ENCODE results near the gene FAM135A.

Gene FAM135A

DNA sequence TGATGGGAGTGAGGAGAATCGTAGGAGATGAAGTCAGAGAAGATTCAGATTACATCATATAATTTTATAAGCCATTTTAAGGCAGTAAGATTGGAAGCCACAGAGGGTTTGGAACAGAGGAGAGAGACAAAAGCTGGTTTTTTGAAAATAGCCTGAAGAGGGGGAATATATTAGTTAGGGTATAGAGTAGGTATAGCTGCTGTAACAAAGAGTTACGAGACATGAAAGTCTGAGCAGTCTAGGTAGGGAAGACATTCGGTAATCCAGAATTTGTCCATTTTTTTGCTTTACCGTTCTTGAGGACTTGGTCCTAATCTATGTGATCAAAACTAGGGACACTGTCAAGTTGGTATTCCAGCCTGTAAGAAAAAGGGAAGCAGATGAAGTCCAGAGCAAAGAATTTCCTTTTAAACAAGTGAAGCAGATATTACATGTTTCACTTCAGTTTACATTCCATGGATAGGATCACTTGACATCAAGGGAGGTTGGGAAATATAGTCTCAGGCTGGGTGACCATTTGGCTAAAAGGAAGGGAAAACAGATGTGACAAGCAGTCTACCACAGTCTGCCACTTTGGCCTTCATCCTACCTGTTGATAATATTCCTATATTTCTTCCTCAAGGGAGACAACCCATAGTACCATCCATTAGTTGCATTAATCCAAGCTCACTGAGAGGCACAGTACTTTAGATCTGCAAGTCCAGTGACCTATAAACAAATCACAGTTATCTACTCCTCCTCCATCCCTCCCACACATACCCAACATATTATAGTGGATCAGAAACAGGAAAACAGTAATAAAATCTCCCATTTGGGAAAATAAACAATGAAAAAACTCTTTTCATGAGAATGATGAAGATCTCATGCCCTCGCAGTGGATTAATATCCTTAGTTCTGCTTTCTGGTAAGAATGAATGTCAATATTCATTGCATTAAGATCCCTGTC, 10.2 kb downstream of the FAM135A start:
- TF ChIP-seq POLR2AphosphoS5 (IDR thresholded peaks at IDR 0.05; ENCODE audit: low read depth) = no peak
- TF ChIP-seq SPI1 (IDR thresholded peaks at IDR 0.05; ENCODE audit: borderline replicate concordance, low read depth) = no peak
- TF ChIP-seq, protein P1, sequence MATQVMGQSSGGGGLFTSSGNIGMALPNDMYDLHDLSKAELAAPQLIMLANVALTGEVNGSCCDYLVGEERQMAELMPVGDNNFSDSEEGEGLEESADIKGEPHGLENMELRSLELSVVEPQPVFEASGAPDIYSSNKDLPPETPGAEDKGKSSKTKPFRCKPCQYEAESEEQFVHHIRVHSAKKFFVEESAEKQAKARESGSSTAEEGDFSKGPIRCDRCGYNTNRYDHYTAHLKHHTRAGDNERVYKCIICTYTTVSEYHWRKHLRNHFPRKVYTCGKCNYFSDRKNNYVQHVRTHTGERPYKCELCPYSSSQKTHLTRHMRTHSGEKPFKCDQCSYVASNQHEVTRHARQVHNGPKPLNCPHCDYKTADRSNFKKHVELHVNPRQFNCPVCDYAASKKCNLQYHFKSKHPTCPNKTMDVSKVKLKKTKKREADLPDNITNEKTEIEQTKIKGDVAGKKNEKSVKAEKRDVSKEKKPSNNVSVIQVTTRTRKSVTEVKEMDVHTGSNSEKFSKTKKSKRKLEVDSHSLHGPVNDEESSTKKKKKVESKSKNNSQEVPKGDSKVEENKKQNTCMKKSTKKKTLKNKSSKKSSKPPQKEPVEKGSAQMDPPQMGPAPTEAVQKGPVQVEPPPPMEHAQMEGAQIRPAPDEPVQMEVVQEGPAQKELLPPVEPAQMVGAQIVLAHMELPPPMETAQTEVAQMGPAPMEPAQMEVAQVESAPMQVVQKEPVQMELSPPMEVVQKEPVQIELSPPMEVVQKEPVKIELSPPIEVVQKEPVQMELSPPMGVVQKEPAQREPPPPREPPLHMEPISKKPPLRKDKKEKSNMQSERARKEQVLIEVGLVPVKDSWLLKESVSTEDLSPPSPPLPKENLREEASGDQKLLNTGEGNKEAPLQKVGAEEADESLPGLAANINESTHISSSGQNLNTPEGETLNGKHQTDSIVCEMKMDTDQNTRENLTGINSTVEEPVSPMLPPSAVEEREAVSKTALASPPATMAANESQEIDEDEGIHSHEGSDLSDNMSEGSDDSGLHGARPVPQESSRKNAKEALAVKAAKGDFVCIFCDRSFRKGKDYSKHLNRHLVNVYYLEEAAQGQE (IDR thresholded peaks at IDR 0.05; ENCODE audit: insufficient replicate concordance, low read depth) = no peak
- TF ChIP-seq, protein P2, sequence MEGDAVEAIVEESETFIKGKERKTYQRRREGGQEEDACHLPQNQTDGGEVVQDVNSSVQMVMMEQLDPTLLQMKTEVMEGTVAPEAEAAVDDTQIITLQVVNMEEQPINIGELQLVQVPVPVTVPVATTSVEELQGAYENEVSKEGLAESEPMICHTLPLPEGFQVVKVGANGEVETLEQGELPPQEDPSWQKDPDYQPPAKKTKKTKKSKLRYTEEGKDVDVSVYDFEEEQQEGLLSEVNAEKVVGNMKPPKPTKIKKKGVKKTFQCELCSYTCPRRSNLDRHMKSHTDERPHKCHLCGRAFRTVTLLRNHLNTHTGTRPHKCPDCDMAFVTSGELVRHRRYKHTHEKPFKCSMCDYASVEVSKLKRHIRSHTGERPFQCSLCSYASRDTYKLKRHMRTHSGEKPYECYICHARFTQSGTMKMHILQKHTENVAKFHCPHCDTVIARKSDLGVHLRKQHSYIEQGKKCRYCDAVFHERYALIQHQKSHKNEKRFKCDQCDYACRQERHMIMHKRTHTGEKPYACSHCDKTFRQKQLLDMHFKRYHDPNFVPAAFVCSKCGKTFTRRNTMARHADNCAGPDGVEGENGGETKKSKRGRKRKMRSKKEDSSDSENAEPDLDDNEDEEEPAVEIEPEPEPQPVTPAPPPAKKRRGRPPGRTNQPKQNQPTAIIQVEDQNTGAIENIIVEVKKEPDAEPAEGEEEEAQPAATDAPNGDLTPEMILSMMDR (IDR thresholded peaks at IDR 0.05; ENCODE audit: insufficient read depth, low read length) = no peak
- Histone ChIP-seq H3K4me3 (replicated peaks; ENCODE audit: insufficient read depth, low read length) (no peak overlapping the region), H3K27ac (replicated peaks) (no peak overlapping the region), H3K27me3 (ENCODE audit: insufficient read depth, poor library complexity, severe bottlenecking) (no peaks in the 10 kb centered on the region)
- DNase-seq (ENCODE audit: low read depth in 1 of 2, low spot score in 1 of 2) = no peak

DNA sequence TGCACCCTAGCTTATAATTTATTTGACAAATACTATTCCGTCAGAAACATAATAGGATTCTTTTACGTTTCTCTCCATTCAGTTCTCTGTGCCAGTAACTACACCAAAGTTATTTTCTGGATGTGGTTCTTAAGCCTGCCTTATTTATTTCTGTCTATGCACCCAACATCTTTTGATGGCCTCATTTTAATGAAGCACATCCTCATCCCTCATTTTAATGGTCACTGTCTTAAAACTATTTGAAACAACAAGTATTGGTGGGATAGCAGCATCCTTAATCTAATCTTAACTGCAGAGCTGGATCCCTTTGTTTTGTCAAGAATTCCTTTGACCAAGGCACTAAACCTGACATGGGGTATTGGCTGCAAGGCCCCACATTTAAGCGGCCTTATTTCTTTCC, 11.0 kb downstream of the FAM135A start:
- H3K4me3 ChIP-seq (replicated peaks; ENCODE audit: insufficient read depth, low read length) = no peak overlapping the region
- no peak overlapping the region for H3K27ac ChIP-seq (replicated peaks)
- TF ChIP-seq, protein P1 (IDR thresholded peaks at IDR 0.05; ENCODE audit: insufficient replicate concordance, low read depth) = no peak
- TF ChIP-seq SPI1 (IDR thresholded peaks at IDR 0.05; ENCODE audit: borderline replicate concordance, low read depth) (no peak), POLR2AphosphoS5 (IDR thresholded peaks at IDR 0.05; ENCODE audit: low read depth) (no peak), GABPA (IDR thresholded peaks at IDR 0.05; ENCODE audit: low read depth) (no peak)
- TF ChIP-seq, protein P2 (IDR thresholded peaks at IDR 0.05; ENCODE audit: insufficient read depth, low read length) = no peak
- no peaks in the 10 kb centered on the region for H3K27me3 ChIP-seq (ENCODE audit: insufficient read depth, poor library complexity, severe bottlenecking)
- DNase-seq (ENCODE audit: low read depth in 1 of 2, low spot score in 1 of 2) = no peak

DNA sequence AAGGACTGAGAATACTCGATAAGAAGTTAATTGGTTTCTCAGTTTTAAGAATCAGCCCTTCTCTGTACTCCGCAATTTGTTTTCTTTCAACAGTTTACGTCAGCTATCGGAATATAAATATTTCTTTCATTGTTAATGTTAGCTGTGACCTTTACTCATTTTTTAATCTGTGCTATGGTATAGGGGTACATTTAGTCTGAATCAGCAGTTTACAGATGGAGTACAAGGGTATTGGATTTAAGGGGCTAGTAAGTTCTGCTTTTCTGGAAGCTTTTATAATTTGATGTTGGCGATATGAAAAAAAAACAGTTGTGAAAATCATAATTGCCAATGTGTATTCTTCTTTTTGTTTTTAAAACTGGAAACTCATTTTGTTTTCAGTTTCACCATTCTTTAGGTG, 23.0 kb downstream of the FAM135A start:
- H3K4me3 ChIP-seq (replicated peaks; ENCODE audit: insufficient read depth, low read length) = no peak overlapping the region
- TF ChIP-seq, protein P1 (IDR thresholded peaks at IDR 0.05; ENCODE audit: insufficient replicate concordance, low read depth) = no peak
- no peak overlapping the region for H3K27ac ChIP-seq (replicated peaks)
- DNase-seq (ENCODE audit: low read depth in 1 of 2, low spot score in 1 of 2) = no peak
- H3K27me3 ChIP-seq (ENCODE audit: insufficient read depth, poor library complexity, severe bottlenecking) = no peaks in the 10 kb centered on the region

Data from HL-60 (cell line).